Measurements from ENCODE around the gene APRT. TPM values are rescaled to one million over a fixed set of nuclear protein-coding genes. Genes with fewer than 3 reads are reported as not detected.

Gene APRT
- total and polyA plus RNA-seq, 8 donors, result 38.8 to 88.2 (median 68.4) TPM

GRCh38 chr16:88830783-88831182 is 19.1 kb upstream of the APRT start:
- FAIRE-seq, result no peak
- H3K4me1 ChIP-seq, result no peaks in the 10 kb centered on the region
- H3K36me3 ChIP-seq, result no peaks in the 10 kb centered on the region
- H3K9me3 ChIP-seq, result no peaks in the 10 kb centered on the region
- H3K27ac ChIP-seq, result no peak overlapping the region
- 87 to 88% methylated on average over 14 of the region's 14 CpGs for WGBS, 2 donors
- peak in 1 of 6 donors; percentile 45 for DNase-seq
- ATAC-seq, result no peak
- no peaks in the 10 kb centered on the region for H3K27me3 ChIP-seq
- H3K4me3 ChIP-seq, result no peak overlapping the region
- intact Hi-C loops (cut with DNase I), result no loop called here
- no peak for TF ChIP-seq CTCF (IDR thresholded peaks at IDR 0.05)

- peak in 1 of 4 donors; percentile 24 for ATAC-seq
- FAIRE-seq, result no peak
- intact Hi-C loops (cut with DNase I), result no loop called here
Measured at GRCh38 chr16:88830258-88830657, 18.5 kb upstream of the APRT start.

GRCh38 chr16:88828711-88829110 is 17.0 kb upstream of the APRT start:
- FAIRE-seq (no peak), ATAC-seq (no peak), DNase-seq (peak in 1 of 6 donors; percentile 66)
- TF ChIP-seq CTCF (IDR thresholded peaks at IDR 0.05), result no peak
- Histone ChIP-seq H3K9me3 (no peaks in the 10 kb centered on the region), H3K27me3 (no peaks in the 10 kb centered on the region), H3K4me3 (no peak overlapping the region), H3K4me1 (no peaks in the 10 kb centered on the region), H3K27ac (no peak overlapping the region), H3K36me3 (no peaks in the 10 kb centered on the region)
- WGBS, 2 donors, result 83 to 87% methylated on average over 22 to 24 of the region's 24 CpGs
- intact Hi-C loops (cut with DNase I), result no loop called here

More at GRCh38 chr16:88830258-88830657, 18.5 kb upstream of the APRT start:
- DNase-seq, result peak in 1 of 6 donors; percentile 21
- no peak overlapping the region for H3K27ac ChIP-seq
- H3K4me3 ChIP-seq, result no peak overlapping the region
- H3K9me3 ChIP-seq, result no peaks in the 10 kb centered on the region
- H3K4me1 ChIP-seq, result no peaks in the 10 kb centered on the region
- WGBS, 2 donors, result 82% methylated on average over 11 of the region's 11 CpGs
- no peaks in the 10 kb centered on the region for H3K36me3 ChIP-seq
- H3K27me3 ChIP-seq, result no peaks in the 10 kb centered on the region
- no peak for TF ChIP-seq CTCF (IDR thresholded peaks at IDR 0.05)

- no peak for FAIRE-seq
- Histone ChIP-seq H3K27me3 (no peaks in the 10 kb centered on the region), H3K36me3 (no peaks in the 10 kb centered on the region), H3K4me1 (no peaks in the 10 kb centered on the region), H3K4me3 (no peak overlapping the region), H3K9me3 (no peaks in the 10 kb centered on the region), H3K27ac (no peak overlapping the region)
- intact Hi-C loops (cut with DNase I), result no loop called here
- no peak for TF ChIP-seq CTCF (IDR thresholded peaks at IDR 0.05)
- peak in 1 of 6 donors; percentile 60 for DNase-seq
- 91 to 95% methylated on average over 21 of the region's 21 CpGs for WGBS, 2 donors
- no peak for ATAC-seq
Measured at GRCh38 chr16:88827727-88828126, 16.0 kb upstream of the APRT start.

GRCh38 chr16:88826070-88826840 is 14.5 kb upstream of the APRT start:
- ATAC-seq (peak in 1 of 4 donors; percentile 36), FAIRE-seq (no peak), DNase-seq (peak in 1 of 6 donors; percentile 74)
- Histone ChIP-seq H3K27ac (no peak overlapping the region), H3K4me1 (no peaks in the 10 kb centered on the region), H3K27me3 (no peaks in the 10 kb centered on the region), H3K36me3 (no peaks in the 10 kb centered on the region), H3K9me3 (no peaks in the 10 kb centered on the region), H3K4me3 (no peak overlapping the region)
- intact Hi-C loops (cut with DNase I), result no loop called here
- no peak for TF ChIP-seq CTCF (IDR thresholded peaks at IDR 0.05)
- 82 to 93% methylated on average over 14 to 26 of the region's 26 CpGs for WGBS, 2 donors
